22Rv1 (cell line): Measurements from ENCODE around the gene RNF157.

Experiments used
- ZFX ChIP-seq: fragments of 450-650 bp; IDR thresholded peaks from 2 replicates; pipeline ENCODE4 v1.6.1; 2017; ENCODE audit warnings: antibody characterized with exemption, borderline replicate concordance
- TF ChIP-seq, protein P1 (sequence below): fragments of 450-650 bp; IDR thresholded peaks from 2 replicates; pipeline ENCODE4 v1.5.1; 2017; ENCODE audit warnings: mild to moderate bottlenecking

DNA sequence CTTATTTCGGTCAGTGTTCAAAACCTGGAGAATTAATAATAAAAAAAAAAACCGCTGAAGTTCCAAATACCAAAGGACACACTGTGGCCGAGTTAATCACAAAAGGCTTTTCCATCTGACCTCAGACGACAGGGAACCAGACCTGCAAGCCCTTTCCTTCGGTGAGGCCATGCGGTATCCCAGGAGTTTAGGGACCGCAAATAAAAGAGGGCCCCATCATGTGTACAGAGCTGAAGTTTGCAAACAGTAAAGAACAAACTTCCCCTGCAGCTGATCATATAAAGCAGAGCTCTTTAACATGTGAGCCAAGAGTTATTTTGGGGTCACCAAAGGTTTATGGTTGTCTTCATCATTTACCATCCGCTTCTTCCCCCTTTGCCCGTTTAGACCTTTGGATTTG lies 66.3 kb downstream of the RNF157 start:
- TF ChIP-seq, protein P1, sequence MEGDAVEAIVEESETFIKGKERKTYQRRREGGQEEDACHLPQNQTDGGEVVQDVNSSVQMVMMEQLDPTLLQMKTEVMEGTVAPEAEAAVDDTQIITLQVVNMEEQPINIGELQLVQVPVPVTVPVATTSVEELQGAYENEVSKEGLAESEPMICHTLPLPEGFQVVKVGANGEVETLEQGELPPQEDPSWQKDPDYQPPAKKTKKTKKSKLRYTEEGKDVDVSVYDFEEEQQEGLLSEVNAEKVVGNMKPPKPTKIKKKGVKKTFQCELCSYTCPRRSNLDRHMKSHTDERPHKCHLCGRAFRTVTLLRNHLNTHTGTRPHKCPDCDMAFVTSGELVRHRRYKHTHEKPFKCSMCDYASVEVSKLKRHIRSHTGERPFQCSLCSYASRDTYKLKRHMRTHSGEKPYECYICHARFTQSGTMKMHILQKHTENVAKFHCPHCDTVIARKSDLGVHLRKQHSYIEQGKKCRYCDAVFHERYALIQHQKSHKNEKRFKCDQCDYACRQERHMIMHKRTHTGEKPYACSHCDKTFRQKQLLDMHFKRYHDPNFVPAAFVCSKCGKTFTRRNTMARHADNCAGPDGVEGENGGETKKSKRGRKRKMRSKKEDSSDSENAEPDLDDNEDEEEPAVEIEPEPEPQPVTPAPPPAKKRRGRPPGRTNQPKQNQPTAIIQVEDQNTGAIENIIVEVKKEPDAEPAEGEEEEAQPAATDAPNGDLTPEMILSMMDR: no peak
- no peak for TF ChIP-seq ZFX
